Measurements from ENCODE around the gene TMBIM6. TPM values are rescaled to one million over a fixed set of nuclear protein-coding genes. Genes with fewer than 3 reads are reported as not detected.

The TMBIM6 gene
- total RNA-seq, 4 donors from 2014 or later: 181 to 310 (median 224) TPM

DNA sequence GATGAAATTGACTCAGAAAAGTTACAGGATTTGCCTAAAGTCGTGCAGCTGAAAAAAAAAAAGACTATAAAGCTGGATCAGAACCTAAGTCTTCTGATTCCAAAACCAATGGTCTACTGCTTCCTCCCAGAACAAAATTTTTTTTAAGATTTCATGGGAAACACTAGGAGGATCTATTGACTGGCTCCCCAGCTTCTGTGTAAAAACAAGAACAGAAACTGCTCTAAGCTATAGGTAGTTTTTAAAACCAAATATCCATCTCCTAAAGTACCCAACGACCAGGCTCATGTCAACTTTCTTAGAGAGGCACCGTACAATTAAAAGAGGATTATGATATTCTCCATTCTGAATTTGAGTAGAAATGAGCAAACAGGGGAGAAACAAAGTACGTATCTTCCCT lies 43.5 kb upstream of the TMBIM6 start:
- TF ChIP-seq, protein P1, sequence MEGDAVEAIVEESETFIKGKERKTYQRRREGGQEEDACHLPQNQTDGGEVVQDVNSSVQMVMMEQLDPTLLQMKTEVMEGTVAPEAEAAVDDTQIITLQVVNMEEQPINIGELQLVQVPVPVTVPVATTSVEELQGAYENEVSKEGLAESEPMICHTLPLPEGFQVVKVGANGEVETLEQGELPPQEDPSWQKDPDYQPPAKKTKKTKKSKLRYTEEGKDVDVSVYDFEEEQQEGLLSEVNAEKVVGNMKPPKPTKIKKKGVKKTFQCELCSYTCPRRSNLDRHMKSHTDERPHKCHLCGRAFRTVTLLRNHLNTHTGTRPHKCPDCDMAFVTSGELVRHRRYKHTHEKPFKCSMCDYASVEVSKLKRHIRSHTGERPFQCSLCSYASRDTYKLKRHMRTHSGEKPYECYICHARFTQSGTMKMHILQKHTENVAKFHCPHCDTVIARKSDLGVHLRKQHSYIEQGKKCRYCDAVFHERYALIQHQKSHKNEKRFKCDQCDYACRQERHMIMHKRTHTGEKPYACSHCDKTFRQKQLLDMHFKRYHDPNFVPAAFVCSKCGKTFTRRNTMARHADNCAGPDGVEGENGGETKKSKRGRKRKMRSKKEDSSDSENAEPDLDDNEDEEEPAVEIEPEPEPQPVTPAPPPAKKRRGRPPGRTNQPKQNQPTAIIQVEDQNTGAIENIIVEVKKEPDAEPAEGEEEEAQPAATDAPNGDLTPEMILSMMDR (IDR thresholded peaks at IDR 0.05 in 4 of 5, conservative IDR thresholded peaks at IDR 0.05 in 1 of 5): no peak
- no peak for TF ChIP-seq POLR2A (IDR thresholded peaks at IDR 0.05)
- Histone ChIP-seq H3K4me3 (no peak overlapping the region), H3K36me3 (no peaks in the 10 kb centered on the region), H3K27me3 (no peaks in the 10 kb centered on the region), H3K4me1 (peaks cover 36% of the 10 kb centered on the region in 2 donors), H3K9me3 (no peaks in the 10 kb centered on the region), H3K27ac (peak overlapping the region in 2 of 4 donors; percentile 47 to 64)
- in situ Hi-C loops (cut with MboI; ENCODE audit: low sequenced_read_pairs in 4 of 4) (no loop called here), intact Hi-C loops (cut with DNase I; ENCODE audit: low total_unique reads) (no loop called here)
- no peak for DNase-seq
- no peak for ATAC-seq

DNA sequence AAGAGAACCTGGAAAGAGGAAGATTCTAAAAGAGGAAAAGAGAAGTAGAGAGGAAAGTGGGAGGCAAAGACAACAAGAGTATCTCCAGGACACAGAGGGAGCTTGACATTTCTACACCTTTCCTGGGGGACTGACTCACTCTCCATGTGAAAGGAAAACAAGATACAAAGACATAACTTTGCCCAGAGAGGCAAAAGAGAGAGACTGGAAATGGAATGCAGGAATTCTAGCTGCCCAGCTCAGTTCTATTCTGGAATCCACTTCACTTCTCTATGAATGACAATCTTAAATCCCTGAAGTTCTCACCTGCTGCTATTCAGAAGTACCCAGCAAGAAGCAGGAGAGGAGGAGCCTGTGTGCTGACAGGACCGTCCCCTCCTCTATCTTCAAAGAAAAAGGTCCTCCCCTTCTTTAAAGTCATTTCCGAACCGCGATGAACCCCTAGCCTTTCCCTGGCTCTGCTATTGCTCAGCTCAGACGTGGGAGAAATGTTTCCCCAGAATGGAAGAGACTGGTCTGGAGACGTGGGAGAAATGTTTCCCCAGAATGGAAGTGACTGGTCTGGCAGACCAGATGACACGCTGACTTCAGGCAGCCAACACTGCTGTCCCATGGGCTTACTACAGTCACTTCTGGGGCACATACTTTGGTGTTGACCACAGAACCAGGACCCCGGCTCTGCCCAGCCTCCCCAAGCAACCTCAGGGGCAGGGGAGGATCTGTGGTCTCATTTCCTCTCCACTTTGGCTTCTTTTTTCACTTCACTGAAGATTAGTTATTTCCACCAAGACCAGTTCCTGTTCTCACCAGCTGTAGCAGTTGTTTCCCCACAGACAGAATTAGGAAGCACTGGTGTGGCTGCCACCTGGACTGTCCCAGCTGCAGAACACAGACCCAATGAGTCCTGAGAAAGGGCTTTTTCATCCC lies 42.5 kb upstream of the TMBIM6 start:
- intact Hi-C loops (cut with DNase I; ENCODE audit: low total_unique reads): no loop called here
- peak overlapping the region; percentile 47 to 64 (median 56) for H3K27ac ChIP-seq
- ATAC-seq (peak; percentile 60 to 66), DNase-seq (peak in 1 of 2 donors; percentile 23)
- H3K4me1 ChIP-seq: peaks cover 41 to 44% of the 10 kb centered on the region in 2 donors
- H3K36me3 ChIP-seq: no peaks in the 10 kb centered on the region
- H3K27me3 ChIP-seq: no peaks in the 10 kb centered on the region
- H3K9me3 ChIP-seq: no peaks in the 10 kb centered on the region
- TF ChIP-seq POLR2A (IDR thresholded peaks at IDR 0.05): no peak
- TF ChIP-seq, protein P1 (IDR thresholded peaks at IDR 0.05 in 4 of 5, conservative IDR thresholded peaks at IDR 0.05 in 1 of 5): no peak
- in situ Hi-C loops (cut with MboI; ENCODE audit: low sequenced_read_pairs in 4 of 4): no loop called here
- peak overlapping the region in 3 of 4 donors; percentile 1 to 37 (median 17) for H3K4me3 ChIP-seq

DNA sequence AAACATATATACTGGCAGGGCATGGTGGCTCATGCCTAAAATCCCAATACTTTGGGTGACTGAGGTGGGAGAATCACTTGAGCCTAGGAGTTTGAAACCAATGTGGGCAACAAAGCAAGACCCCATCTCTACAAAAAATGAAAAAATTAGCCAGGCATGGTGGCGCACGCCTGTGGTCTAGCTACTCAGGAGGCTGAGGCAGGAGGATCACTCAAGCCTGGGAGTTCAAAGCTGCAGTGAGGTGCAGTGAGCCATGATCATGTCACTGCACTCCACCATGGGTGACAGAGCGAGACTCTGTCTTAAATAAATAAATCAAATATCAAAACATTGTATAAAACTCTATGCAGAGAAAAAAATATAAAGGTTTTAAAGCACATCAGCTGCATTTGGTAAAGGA lies 39.3 kb upstream of the TMBIM6 start:
- Histone ChIP-seq H3K4me1 (peaks cover 53 to 57% of the 10 kb centered on the region in 2 donors), H3K9me3 (no peaks in the 10 kb centered on the region), H3K27me3 (no peaks in the 10 kb centered on the region), H3K27ac (peak overlapping the region in 1 of 4 donors; percentile 19), H3K4me3 (no peak overlapping the region), H3K36me3 (no peaks in the 10 kb centered on the region)
- in situ Hi-C loops (cut with MboI; ENCODE audit: low sequenced_read_pairs in 4 of 4) (no loop called here), intact Hi-C loops (cut with DNase I; ENCODE audit: low total_unique reads) (loop anchor here (5.0 kb wide), 1 partner anchor 40 kb away; no protein-coding TSS in a partner anchor)
- TF ChIP-seq, protein P1 (IDR thresholded peaks at IDR 0.05 in 4 of 5, conservative IDR thresholded peaks at IDR 0.05 in 1 of 5): no peak
- TF ChIP-seq POLR2A (IDR thresholded peaks at IDR 0.05): no peak
- ATAC-seq: no peak
- DNase-seq: no peak

DNA sequence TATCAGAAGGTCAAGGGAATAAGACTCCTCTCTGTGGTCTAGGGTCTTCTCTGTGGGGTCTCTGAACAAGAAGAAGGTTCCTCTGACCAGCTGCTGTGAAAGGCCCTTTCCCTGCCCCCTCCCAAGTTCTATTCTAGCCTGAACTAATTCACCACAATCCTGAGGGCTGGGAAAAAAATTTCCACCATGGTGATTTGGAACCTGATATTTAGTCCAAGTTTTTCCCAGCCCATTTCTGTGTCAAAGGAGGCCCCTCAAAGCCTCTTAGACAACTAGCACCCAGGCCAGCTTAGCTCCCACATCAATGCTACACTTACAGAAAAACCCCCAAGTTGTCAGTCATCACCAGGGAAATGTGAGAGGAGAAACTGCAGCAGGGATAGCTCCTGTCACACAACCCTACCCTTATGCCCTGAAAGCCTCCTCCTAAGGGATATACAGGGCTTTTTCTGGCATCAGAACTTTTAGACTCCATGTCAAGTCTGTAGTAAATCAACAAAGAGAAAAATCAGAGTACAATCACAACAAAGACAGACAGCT lies 38.6 kb upstream of the TMBIM6 start:
- no peaks in the 10 kb centered on the region for H3K27me3 ChIP-seq
- intact Hi-C loops (cut with DNase I; ENCODE audit: low total_unique reads): loop anchor here (5.0 kb wide), 1 partner anchor 40 kb away; no protein-coding TSS in a partner anchor
- ATAC-seq: no peak
- H3K4me1 ChIP-seq: peaks cover 49 to 50% of the 10 kb centered on the region in 2 donors
- in situ Hi-C loops (cut with MboI; ENCODE audit: low sequenced_read_pairs in 4 of 4): no loop called here
- no peak overlapping the region for H3K4me3 ChIP-seq
- no peak for DNase-seq
- no peak for TF ChIP-seq POLR2A (IDR thresholded peaks at IDR 0.05)
- TF ChIP-seq, protein P1 (IDR thresholded peaks at IDR 0.05 in 4 of 5, conservative IDR thresholded peaks at IDR 0.05 in 1 of 5): no peak
- no peaks in the 10 kb centered on the region for H3K36me3 ChIP-seq
- H3K9me3 ChIP-seq: no peaks in the 10 kb centered on the region
- peak overlapping the region in 3 of 4 donors; percentile 6 to 89 (median 31) for H3K27ac ChIP-seq
